Astrocyte of the cerebellum (primary cell): ENCODE data around the gene TUBGCP5.
A peak's percentile ranks its signal among the peaks of the same experiment; 100 is the strongest.

ENCODE experiments used
- DNase-seq: peaks from one replicate; pipeline ENCODE4 v3.0.0-alpha.2; 2011; ENCODE audit warnings: low read depth
- H3K4me3 ChIP-seq: 2 replicates; pipeline ENCODE4 v1.5.1; 2011; ENCODE audit warnings: mild to moderate bottlenecking, low read depth, low read length, moderate library complexity
- in situ Hi-C: cut with HindIII; loops from 2 replicates; pipeline ENCODE4 v1.10.0; 2017; ENCODE audit warnings: low sequenced_read_pairs
- TF ChIP-seq, protein P1 (sequence below): IDR thresholded peaks from 2 replicates; pipeline ENCODE4 v1.5.1; 2012; ENCODE audit warnings: low read length, low read depth, moderate library complexity, mild to moderate bottlenecking; ENCODE audit errors: missing control alignments

The TUBGCP5 gene

DNA sequence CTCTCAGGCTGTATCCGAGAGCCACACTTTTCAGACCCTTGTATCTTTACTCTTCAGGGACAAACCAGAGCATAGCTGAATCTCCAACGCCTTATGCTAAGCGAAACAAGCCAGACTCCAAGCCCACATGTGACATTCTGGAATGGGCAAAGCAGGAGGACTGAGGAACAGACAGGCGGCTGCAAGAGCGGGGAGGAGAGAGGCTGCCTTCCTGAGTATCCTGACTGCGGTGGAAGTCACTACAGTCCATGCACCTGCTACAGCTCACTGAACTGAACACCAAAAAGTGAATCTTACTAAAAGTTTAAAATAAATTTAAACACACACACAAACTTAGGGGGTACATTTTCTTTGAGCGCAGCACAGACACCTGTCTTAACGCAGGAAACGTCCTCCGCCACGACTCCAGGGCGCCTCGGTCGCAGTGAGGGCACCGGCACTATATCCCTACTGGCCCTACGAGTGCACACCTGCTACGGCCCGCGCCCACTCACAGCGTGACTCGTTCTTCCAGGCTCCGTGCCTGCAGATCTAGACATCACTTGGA lies 60.6 kb downstream of the TUBGCP5 start:
- in situ Hi-C loops, result no loop called here
- no peak for DNase-seq

DNA sequence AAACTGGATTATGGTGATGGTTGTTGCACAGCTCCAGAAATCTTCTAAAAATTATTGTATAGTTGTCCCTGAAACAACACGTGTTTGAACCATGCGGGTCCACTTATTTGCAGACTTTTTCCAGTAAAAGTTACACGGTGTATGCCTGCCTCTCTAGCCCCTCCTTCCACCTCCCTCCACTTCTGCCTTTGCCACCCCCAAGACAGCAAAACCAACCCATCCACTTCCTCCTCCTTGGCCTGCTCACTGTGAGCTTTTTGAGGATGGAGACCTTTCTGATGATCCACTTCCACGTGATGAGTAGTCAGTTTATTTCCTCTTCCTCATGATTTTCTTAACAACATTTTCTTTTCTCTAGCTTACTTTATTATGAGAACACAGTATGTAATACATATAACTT lies 64.6 kb downstream of the TUBGCP5 start:
- TF ChIP-seq, protein P1, sequence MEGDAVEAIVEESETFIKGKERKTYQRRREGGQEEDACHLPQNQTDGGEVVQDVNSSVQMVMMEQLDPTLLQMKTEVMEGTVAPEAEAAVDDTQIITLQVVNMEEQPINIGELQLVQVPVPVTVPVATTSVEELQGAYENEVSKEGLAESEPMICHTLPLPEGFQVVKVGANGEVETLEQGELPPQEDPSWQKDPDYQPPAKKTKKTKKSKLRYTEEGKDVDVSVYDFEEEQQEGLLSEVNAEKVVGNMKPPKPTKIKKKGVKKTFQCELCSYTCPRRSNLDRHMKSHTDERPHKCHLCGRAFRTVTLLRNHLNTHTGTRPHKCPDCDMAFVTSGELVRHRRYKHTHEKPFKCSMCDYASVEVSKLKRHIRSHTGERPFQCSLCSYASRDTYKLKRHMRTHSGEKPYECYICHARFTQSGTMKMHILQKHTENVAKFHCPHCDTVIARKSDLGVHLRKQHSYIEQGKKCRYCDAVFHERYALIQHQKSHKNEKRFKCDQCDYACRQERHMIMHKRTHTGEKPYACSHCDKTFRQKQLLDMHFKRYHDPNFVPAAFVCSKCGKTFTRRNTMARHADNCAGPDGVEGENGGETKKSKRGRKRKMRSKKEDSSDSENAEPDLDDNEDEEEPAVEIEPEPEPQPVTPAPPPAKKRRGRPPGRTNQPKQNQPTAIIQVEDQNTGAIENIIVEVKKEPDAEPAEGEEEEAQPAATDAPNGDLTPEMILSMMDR, result no peak
- in situ Hi-C loops, result no loop called here
- no peak for DNase-seq
- H3K4me3 ChIP-seq, result no peak overlapping the region

More for the DNA sequence above, 60.6 kb downstream of the TUBGCP5 start:
- peak overlapping the region; percentile 74 for H3K4me3 ChIP-seq
- TF ChIP-seq, protein P1, result no peak

DNA sequence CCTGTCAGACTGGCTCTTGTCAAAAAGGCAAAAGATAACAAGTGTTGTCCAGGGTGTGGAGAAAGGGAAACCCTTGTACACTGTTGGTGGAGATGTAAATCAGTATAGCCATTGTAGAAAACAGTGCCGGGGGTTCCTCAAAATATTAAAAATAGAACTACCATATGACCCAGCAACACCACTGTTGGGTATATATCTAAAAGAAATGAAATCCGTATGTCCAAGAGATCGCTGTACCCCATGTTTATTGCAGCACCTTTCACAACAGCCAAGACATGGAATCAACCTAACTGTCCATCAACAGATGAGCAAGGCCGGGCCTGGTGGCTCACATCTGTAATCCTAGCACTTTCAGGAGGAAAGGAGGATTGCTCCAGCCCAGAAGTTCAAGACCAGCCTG lies 65.4 kb downstream of the TUBGCP5 start:
- TF ChIP-seq, protein P1, result no peak
- no peak for DNase-seq
- in situ Hi-C loops, result no loop called here
- no peak overlapping the region for H3K4me3 ChIP-seq

DNA sequence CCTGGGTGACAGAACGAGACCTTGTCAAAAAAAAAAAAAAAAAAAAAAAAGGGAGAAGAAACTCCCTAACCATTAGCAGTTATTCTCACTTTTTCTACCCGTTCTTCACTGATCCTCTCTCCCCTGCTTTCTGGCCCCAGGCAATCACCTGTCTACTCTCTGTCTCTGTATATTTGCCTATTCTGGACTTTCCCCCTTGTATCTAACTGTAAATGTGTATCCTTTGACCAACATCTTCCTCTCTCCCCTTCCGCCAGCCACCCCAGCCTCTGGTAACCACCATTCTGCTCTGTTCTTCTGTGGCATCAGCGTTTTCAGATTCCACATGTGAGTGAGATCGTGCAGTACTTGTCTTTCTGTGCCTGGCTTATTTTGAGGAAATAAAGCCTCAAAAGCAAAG lies 66.1 kb downstream of the TUBGCP5 start:
- in situ Hi-C loops, result no loop called here
- no peak for DNase-seq
- TF ChIP-seq, protein P1, result no peak
- no peak overlapping the region for H3K4me3 ChIP-seq

DNA sequence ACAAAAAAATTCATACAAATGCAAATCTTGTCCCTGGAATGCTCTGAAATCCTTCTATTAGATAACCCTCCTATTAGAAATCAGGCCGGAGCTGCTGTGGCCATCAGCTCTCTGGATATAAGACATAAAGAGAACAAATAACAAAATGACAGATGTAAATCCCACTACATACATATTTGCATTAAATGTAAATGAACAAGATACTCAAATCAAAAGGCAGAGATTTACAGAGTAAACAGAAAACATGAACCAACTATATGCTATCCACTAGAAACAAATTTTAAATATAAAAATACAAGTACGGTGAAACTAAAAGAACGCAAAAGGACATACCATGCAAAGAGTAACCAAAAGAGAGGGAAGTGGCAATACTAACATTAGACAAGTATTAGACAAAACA lies 69.9 kb downstream of the TUBGCP5 start:
- TF ChIP-seq, protein P1, result no peak
- in situ Hi-C loops, result no loop called here

DNA sequence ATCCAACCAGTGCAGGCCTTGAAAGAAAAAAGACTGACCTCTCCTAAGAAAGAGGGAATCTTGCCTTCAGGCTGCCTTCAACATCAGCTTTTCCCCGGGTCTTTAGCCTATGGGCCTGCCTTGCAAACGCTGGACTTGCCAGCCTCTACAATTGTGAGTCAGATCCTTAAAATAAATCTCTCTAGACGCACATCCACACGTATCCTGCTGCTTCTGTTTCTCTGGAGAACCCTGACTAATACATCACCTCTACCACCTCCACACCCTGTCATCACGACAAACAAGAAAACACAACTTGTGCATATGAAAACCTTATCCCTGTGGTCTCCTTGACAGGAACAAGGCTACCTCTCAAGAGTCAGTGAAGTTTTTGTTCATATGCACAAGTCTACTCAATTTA lies 71.0 kb downstream of the TUBGCP5 start:
- TF ChIP-seq, protein P1, result no peak
- in situ Hi-C loops, result no loop called here
- DNase-seq, result peak; percentile 76
- no peak overlapping the region for H3K4me3 ChIP-seq

More for the DNA sequence above, 69.9 kb downstream of the TUBGCP5 start:
- DNase-seq, result no peak
- no peak overlapping the region for H3K4me3 ChIP-seq
